GM08714 (cell line): ENCODE results near the gene PDE6B.

ENCODE experiments used
- H3K4me3 ChIP-seq: fragments of 200-500 bp; sonication (Bioruptor generic); 2 replicates; pipeline ENCODE4 v1.5.1; 2014; ENCODE audit warnings: mild to moderate bottlenecking, low read length, inconsistent platforms
- ZNF274 ChIP-seq: IDR thresholded peaks from 2 replicates; pipeline ENCODE4 v1.6.1; 2012; ENCODE audit warnings: mild to moderate bottlenecking, low read depth, low read length

Gene PDE6B

GRCh38 chr4:717601-718320 lies 92.4 kb downstream of the PDE6B start:
- no peak for TF ChIP-seq ZNF274
- H3K4me3 ChIP-seq = no peak overlapping the region

GRCh38 chr4:718460-718859 lies 93.1 kb downstream of the PDE6B start:
- no peak overlapping the region for H3K4me3 ChIP-seq
- TF ChIP-seq ZNF274 = no peak
